HG02840 (cell line): ENCODE results near the gene NACC2.
"Not testable (repeated sequence)": the region's sequence is repeated elsewhere in the genome, so short reads cannot be mapped to it uniquely, and the experiment has no call there.

Experiments
- ATAC-seq: cut with Tn5 transposase; IDR thresholded peaks from one replicate; pipeline ENCODE4 v1.9.1; 2021; ENCODE audit warnings: mild to moderate bottlenecking, moderate library complexity, moderate number of reproducible peaks; ENCODE audit not compliant: unreplicated experiment, low FRiP score

NACC2 gene

GRCh38 chr9:136048560-136049411 lies 46.3 kb downstream of the NACC2 start:
- ATAC-seq, result no peak

- ATAC-seq, result no peak
Observed at GRCh38 chr9:136047775-136048559, 47.1 kb downstream of the NACC2 start.

- ATAC-seq, result no peak
Observed at GRCh38 chr9:136047076-136047774, 47.9 kb downstream of the NACC2 start.

- no peak for ATAC-seq
Observed at GRCh38 chr9:136046554-136046920, 48.6 kb downstream of the NACC2 start.

GRCh38 chr9:136045595-136046553 lies 49.2 kb downstream of the NACC2 start:
- no peak for ATAC-seq

GRCh38 chr9:136044971-136045594 lies 50.0 kb downstream of the NACC2 start:
- ATAC-seq, result no peak

- ATAC-seq, result no peak
Observed at GRCh38 chr9:136044207-136044970, 50.7 kb downstream of the NACC2 start.

GRCh38 chr9:136043441-136043991 lies 51.6 kb downstream of the NACC2 start:
- ATAC-seq, result no peak

- no peak for ATAC-seq
Observed at GRCh38 chr9:136042541-136042940, 52.5 kb downstream of the NACC2 start.

GRCh38 chr9:136040848-136041247 lies 54.2 kb downstream of the NACC2 start:
- ATAC-seq, result not testable (repeated sequence)

- ATAC-seq, result no peak
Observed at GRCh38 chr9:136039488-136039887, 55.6 kb downstream of the NACC2 start.

GRCh38 chr9:136036848-136037247 lies 58.2 kb downstream of the NACC2 start:
- no peak for ATAC-seq

- no peak for ATAC-seq
Observed at GRCh38 chr9:136036050-136036449, 59.0 kb downstream of the NACC2 start.

- ATAC-seq, result no peak
Observed at GRCh38 chr9:136031741-136032730, 63.1 kb downstream of the NACC2 start.

GRCh38 chr9:136031094-136031493 lies 64.0 kb downstream of the NACC2 start:
- no peak for ATAC-seq

GRCh38 chr9:136029556-136029955 lies 65.5 kb downstream of the NACC2 start:
- no peak for ATAC-seq

GRCh38 chr9:136028760-136029470 lies 66.2 kb downstream of the NACC2 start:
- no peak for ATAC-seq
